ENCODE measurements around the gene RGMB. TPM values are rescaled to one million over a fixed set of nuclear protein-coding genes. Genes with fewer than 3 reads are reported as not detected.

The RGMB gene
- total and polyA plus RNA-seq, 2 donors (not counting 3 experiments of a cell fraction or from before 2014, with no cell fraction given) = 15.0 to 31.3 TPM

DNA sequence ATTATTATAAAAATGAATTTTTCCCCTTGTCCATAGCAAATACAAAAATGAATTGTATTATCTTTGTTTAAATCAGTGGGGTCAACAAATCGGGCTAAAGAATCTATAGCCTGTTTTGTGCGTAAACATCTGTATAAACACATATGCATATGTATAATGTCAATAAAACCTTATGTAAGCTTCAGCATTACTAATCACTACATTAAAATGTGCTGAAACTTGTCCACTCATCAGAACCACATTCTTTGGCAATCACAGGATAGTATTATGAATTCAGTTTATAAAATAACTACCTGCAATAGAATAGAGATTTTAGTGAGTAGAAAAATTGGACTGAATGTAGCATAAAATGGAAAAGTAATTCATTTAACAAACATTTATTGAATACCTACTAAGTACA, 30.6 kb downstream of the RGMB start:
- POLR2A ChIA-PET = no interaction called here
- CTCF ChIA-PET = no interaction called here
- Histone ChIP-seq H3K4me3 (replicated peaks in 1 of 3; ENCODE audit: insufficient read depth in 1 of 3, low read depth in 1 of 3, low read length in 3 of 3) (no peak overlapping the region), H3K9me1 (replicated peaks; ENCODE audit: control insufficient read depth, extremely low read depth, insufficient read depth, low read length) (no peaks in the 10 kb centered on the region), H3K27ac (ENCODE audit: insufficient read depth, low read depth, low read length) (no peak overlapping the region), H3K9ac (replicated peaks; ENCODE audit: extremely low read depth, insufficient read depth, low read length) (no peak overlapping the region), H3K4me1 (ENCODE audit: control insufficient read depth, extremely low read depth, insufficient read depth, low read length) (no peaks in the 10 kb centered on the region), H3K4me2 (ENCODE audit: insufficient read depth, low read length) (no peak overlapping the region), H3K79me2 (ENCODE audit: control insufficient read depth, insufficient read depth, low read length) (no peaks in the 10 kb centered on the region), H2AFZ (ENCODE audit: low read depth, low read length) (no peak overlapping the region), H3K27me3 (ENCODE audit: control insufficient read depth in 2 of 2, insufficient read depth in 2 of 2, low read length in 2 of 2) (no peaks in the 10 kb centered on the region), H3K9me3 (replicated peaks; ENCODE audit: control insufficient read depth, insufficient read depth, low read length) (peaks cover 2% of the 10 kb centered on the region), H3K36me3 (ENCODE audit: control insufficient read depth in 2 of 2, extremely low read depth in 1 of 2, insufficient read depth in 2 of 2, low read length in 2 of 2) (no peaks in the 10 kb centered on the region), H4K20me1 (replicated peaks; ENCODE audit: control insufficient read depth, extremely low read depth, insufficient read depth, low read length) (no peaks in the 10 kb centered on the region)
- FAIRE-seq (no peak), DNase-seq (ENCODE audit: low read depth, low spot score) (no peak)
- BruUV-seq (replicated peaks) = no TSS peak
- intact Hi-C loops (cut with micrococcal nuclease) (no loop called here), dilution Hi-C loops (cut with MboI; ENCODE audit: extremely low pct_ligation_motif_present, low sequenced_read_pairs) (no loop called here)
- no peak for TF ChIP-seq FOS (IDR thresholded peaks at IDR 0.05; ENCODE audit: borderline replicate concordance, insufficient read depth, low read length)
- TF ChIP-seq, protein P1, sequence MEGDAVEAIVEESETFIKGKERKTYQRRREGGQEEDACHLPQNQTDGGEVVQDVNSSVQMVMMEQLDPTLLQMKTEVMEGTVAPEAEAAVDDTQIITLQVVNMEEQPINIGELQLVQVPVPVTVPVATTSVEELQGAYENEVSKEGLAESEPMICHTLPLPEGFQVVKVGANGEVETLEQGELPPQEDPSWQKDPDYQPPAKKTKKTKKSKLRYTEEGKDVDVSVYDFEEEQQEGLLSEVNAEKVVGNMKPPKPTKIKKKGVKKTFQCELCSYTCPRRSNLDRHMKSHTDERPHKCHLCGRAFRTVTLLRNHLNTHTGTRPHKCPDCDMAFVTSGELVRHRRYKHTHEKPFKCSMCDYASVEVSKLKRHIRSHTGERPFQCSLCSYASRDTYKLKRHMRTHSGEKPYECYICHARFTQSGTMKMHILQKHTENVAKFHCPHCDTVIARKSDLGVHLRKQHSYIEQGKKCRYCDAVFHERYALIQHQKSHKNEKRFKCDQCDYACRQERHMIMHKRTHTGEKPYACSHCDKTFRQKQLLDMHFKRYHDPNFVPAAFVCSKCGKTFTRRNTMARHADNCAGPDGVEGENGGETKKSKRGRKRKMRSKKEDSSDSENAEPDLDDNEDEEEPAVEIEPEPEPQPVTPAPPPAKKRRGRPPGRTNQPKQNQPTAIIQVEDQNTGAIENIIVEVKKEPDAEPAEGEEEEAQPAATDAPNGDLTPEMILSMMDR (IDR thresholded peaks at IDR 0.05; ENCODE audit: extremely low read depth in 1 of 2, insufficient read depth in 1 of 2, low read depth in 1 of 2, low read length in 2 of 2) = no peak

DNA sequence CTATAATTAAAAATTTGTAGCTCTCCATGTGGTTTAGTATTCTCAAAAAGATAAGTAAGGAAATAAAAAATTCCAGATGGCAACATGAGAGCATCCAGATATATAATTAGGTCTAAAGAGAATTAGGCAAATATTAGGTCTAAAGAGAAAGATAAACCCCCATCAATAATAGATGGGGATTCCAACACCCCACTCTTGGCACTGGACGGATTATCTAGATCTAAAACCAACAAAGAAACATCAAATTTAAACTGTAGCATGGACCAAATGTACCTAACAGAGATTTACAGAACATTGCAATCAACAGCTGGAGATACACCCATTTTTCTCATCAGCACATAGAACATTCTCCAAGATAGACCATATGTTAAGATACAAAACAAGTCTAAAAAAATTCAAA, 31.6 kb downstream of the RGMB start:
- TF ChIP-seq EZH2 (IDR thresholded peaks at IDR 0.05; ENCODE audit: borderline replicate concordance, low read depth, low read length, severe bottlenecking) (no peak), JUN (IDR thresholded peaks at IDR 0.05; ENCODE audit: borderline replicate concordance, insufficient read depth, insufficient read length, low read depth) (no peak), GATA2 (IDR thresholded peaks at IDR 0.05; ENCODE audit: insufficient read depth, insufficient read length, low read depth, low read length) (no peak), FOS (IDR thresholded peaks at IDR 0.05; ENCODE audit: borderline replicate concordance, insufficient read depth, low read length) (no peak), POLR2A (IDR thresholded peaks at IDR 0.05; ENCODE audit: low read depth, low read length) (no peak), POLR2AphosphoS5 (IDR thresholded peaks at IDR 0.05; ENCODE audit: insufficient read depth, low read depth, low read length) (no peak), MYC (IDR thresholded peaks at IDR 0.05; ENCODE audit: low read depth, low read length) (no peak)
- TF ChIP-seq, protein P2, sequence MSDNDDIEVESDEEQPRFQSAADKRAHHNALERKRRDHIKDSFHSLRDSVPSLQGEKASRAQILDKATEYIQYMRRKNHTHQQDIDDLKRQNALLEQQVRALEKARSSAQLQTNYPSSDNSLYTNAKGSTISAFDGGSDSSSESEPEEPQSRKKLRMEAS (IDR thresholded peaks at IDR 0.05; ENCODE audit: insufficient read depth, insufficient read length) = no peak
- TF ChIP-seq, protein P1 (IDR thresholded peaks at IDR 0.05; ENCODE audit: extremely low read depth in 1 of 2, insufficient read depth in 1 of 2, low read depth in 1 of 2, low read length in 2 of 2) = no peak

More for the DNA sequence above, 31.6 kb downstream of the RGMB start:
- no peak overlapping the region for H3K4me3 ChIP-seq (replicated peaks in 1 of 3; ENCODE audit: insufficient read depth in 1 of 3, low read depth in 1 of 3, low read length in 3 of 3)
- H3K36me3 ChIP-seq (ENCODE audit: control insufficient read depth in 2 of 2, extremely low read depth in 1 of 2, insufficient read depth in 2 of 2, low read length in 2 of 2) = no peaks in the 10 kb centered on the region
- H3K9me3 ChIP-seq (replicated peaks; ENCODE audit: control insufficient read depth, insufficient read depth, low read length) = peaks cover 2% of the 10 kb centered on the region
- H4K20me1 ChIP-seq (replicated peaks; ENCODE audit: control insufficient read depth, extremely low read depth, insufficient read depth, low read length) = no peaks in the 10 kb centered on the region
- H3K27ac ChIP-seq (ENCODE audit: insufficient read depth, low read depth, low read length) = no peak overlapping the region
- H3K4me1 ChIP-seq (ENCODE audit: control insufficient read depth, extremely low read depth, insufficient read depth, low read length) = no peaks in the 10 kb centered on the region
- no peaks in the 10 kb centered on the region for H3K27me3 ChIP-seq (ENCODE audit: control insufficient read depth in 2 of 2, insufficient read depth in 2 of 2, low read length in 2 of 2)
- dilution Hi-C loops (cut with MboI; ENCODE audit: extremely low pct_ligation_motif_present, low sequenced_read_pairs) (no loop called here), intact Hi-C loops (cut with micrococcal nuclease) (no loop called here)
- no peaks in the 10 kb centered on the region for H3K79me2 ChIP-seq (ENCODE audit: control insufficient read depth, insufficient read depth, low read length)
- H3K4me2 ChIP-seq (ENCODE audit: insufficient read depth, low read length) = no peak overlapping the region
- FAIRE-seq = no peak
- BruUV-seq (replicated peaks) = no TSS peak
- DNase-seq (ENCODE audit: low read depth, low spot score) = no peak
- no peaks in the 10 kb centered on the region for H3K9me1 ChIP-seq (replicated peaks; ENCODE audit: control insufficient read depth, extremely low read depth, insufficient read depth, low read length)
- ChIA-PET POLR2A (no interaction called here), CTCF (interaction anchor here (1.8 kb wide), 1 partner anchor 8 kb away, joined by 7 read pairs; no protein-coding TSS in a partner anchor)
- no peak overlapping the region for H2AFZ ChIP-seq (ENCODE audit: low read depth, low read length)
- H3K9ac ChIP-seq (replicated peaks; ENCODE audit: extremely low read depth, insufficient read depth, low read length) = no peak overlapping the region

Measured in endothelial cell of umbilical vein (primary cell).